H9 (cell line): ENCODE results near the gene RPP40. TPM values are rescaled to one million over a fixed set of nuclear protein-coding genes. Genes with fewer than 3 reads are reported as not detected.

ENCODE experiments used
- DNase-seq: peaks from one replicate; pipeline ENCODE4 v3.0.0-alpha.2; 2017
- H2AFZ ChIP-seq: one replicate; pipeline ENCODE4 v1.6.1; 2013; ENCODE audit warnings: mild to moderate bottlenecking, low read length, control low read depth, moderate library complexity
- H2AK5ac ChIP-seq: 2 replicates; pipeline ENCODE4 v1.6.1; 2013; ENCODE audit warnings: low read length, control low read depth, mixed read lengths; ENCODE audit not compliant: insufficient read length
- H2BK120ac ChIP-seq: one replicate; pipeline ENCODE4 v1.6.1; 2013; ENCODE audit warnings: low read depth, mild to moderate bottlenecking, low read length, control low read depth, inconsistent platforms; ENCODE audit not compliant: poor library complexity, severe bottlenecking
- H2BK12ac ChIP-seq: 2 replicates; pipeline ENCODE4 v1.6.1; 2013; ENCODE audit warnings: low read length, control low read depth, mixed read lengths, low read depth; ENCODE audit not compliant: insufficient read length
- H2BK15ac ChIP-seq: 2 replicates; pipeline ENCODE4 v1.6.1; 2013; ENCODE audit warnings: low read depth, low read length, control low read depth
- H2BK20ac ChIP-seq: one replicate; pipeline ENCODE4 v1.6.1; 2013; ENCODE audit warnings: low read depth, mild to moderate bottlenecking, low read length, control low read depth, inconsistent platforms; ENCODE audit not compliant: poor library complexity, severe bottlenecking
- H2BK5ac ChIP-seq: 2 replicates; pipeline ENCODE4 v1.6.1; 2013; ENCODE audit warnings: low read length, control low read depth, mixed read lengths; ENCODE audit not compliant: insufficient read length
- H3K14ac ChIP-seq: 2 replicates; pipeline ENCODE4 v1.6.1; 2013; ENCODE audit warnings: low read length, control low read depth; ENCODE audit not compliant: insufficient read depth
- H3K18ac ChIP-seq: 2 replicates; pipeline ENCODE4 v1.6.1; 2013; ENCODE audit warnings: low read depth, mild to moderate bottlenecking, mixed read lengths, low read length, control low read depth; ENCODE audit not compliant: insufficient read length
- H3K23ac ChIP-seq: 2 replicates; pipeline ENCODE4 v1.6.1; 2013; ENCODE audit warnings: low read length, control low read depth, mixed read lengths, low read depth; ENCODE audit not compliant: insufficient read length
- H3K23me2 ChIP-seq: 2 replicates; pipeline ENCODE4 v1.6.1; 2013; ENCODE audit warnings: low read depth, mild to moderate bottlenecking, mixed read lengths, low read length, control low read depth; ENCODE audit not compliant: insufficient read length, poor library complexity, severe bottlenecking
- H3K27ac ChIP-seq: 2 replicates; pipeline ENCODE4 v1.5.1; 2013; ENCODE audit warnings: low read length, control low read depth, mixed read lengths, low read depth; ENCODE audit not compliant: insufficient read length
- H3K27me3 ChIP-seq: 2 replicates; pipeline ENCODE4 v1.6.1; 2013; ENCODE audit warnings: low read length, control low read depth, inconsistent platforms; ENCODE audit not compliant: insufficient read depth
- H3K4ac ChIP-seq: 2 replicates; pipeline ENCODE4 v1.6.1; 2013; ENCODE audit warnings: low read depth, mild to moderate bottlenecking, control low read depth, inconsistent platforms, low read length, moderate library complexity
- H3K4me1 ChIP-seq: 2 replicates; pipeline ENCODE4 v1.6.1; 2013; ENCODE audit warnings: low read length, control low read depth, inconsistent platforms; ENCODE audit not compliant: insufficient read depth
- H3K4me2 ChIP-seq: 2 replicates; pipeline ENCODE4 v1.6.1; 2013; ENCODE audit warnings: low read length, control low read depth, mixed read lengths; ENCODE audit not compliant: insufficient read length, insufficient read depth
- H3K56ac ChIP-seq: 2 replicates; pipeline ENCODE4 v1.6.1; 2013; ENCODE audit warnings: low read depth, mild to moderate bottlenecking, mixed read lengths, low read length, control low read depth; ENCODE audit not compliant: insufficient read length
- H3K79me1 ChIP-seq: 2 replicates; pipeline ENCODE4 v1.6.1; 2013; ENCODE audit warnings: low read depth, mild to moderate bottlenecking, moderate library complexity, low read length, control low read depth, inconsistent platforms; ENCODE audit not compliant: insufficient read depth, poor library complexity, severe bottlenecking
- H3K79me2 ChIP-seq: 2 replicates; pipeline ENCODE4 v1.6.1; 2013; ENCODE audit warnings: low read length, control low read depth, inconsistent platforms; ENCODE audit not compliant: insufficient read depth
- H3K9ac ChIP-seq: 2 replicates; pipeline ENCODE4 v1.6.1; 2013; ENCODE audit warnings: low read length, control low read depth, mixed read lengths; ENCODE audit not compliant: insufficient read length; ENCODE audit errors: extremely low read depth
- H3K9me3 ChIP-seq: one replicate; pipeline ENCODE4 v1.6.1; 2013; ENCODE audit warnings: low read depth, low read length, inconsistent platforms; ENCODE audit not compliant: control insufficient read depth
- H3T11ph ChIP-seq: one replicate; pipeline ENCODE4 v1.6.1; 2013; ENCODE audit warnings: mild to moderate bottlenecking, low read length, control low read depth, inconsistent platforms
- H4K20me1 ChIP-seq: one replicate; pipeline ENCODE4 v1.6.1; 2013; ENCODE audit not compliant: control insufficient read depth, insufficient read length, insufficient read depth
- H4K5ac ChIP-seq: 2 replicates; pipeline ENCODE4 v1.6.1; 2013; ENCODE audit warnings: low read depth, mild to moderate bottlenecking, mixed read lengths, low read length, control low read depth; ENCODE audit not compliant: insufficient read length
- H4K8ac ChIP-seq: replicated peaks from 2 replicates; pipeline ENCODE4 v1.6.1; 2013; ENCODE audit warnings: low read length, control low read depth, mixed read lengths, low read depth; ENCODE audit not compliant: insufficient read length
- H4K91ac ChIP-seq: 2 replicates; pipeline ENCODE4 v1.6.1; 2013; ENCODE audit warnings: low read depth, mild to moderate bottlenecking, moderate library complexity, mixed read lengths, low read length, control low read depth; ENCODE audit not compliant: insufficient read length
- H3K27ac Mint-ChIP-seq, 3 experiments: 2 replicates in 2 of 3; 3 replicates in 1 of 3; pipeline ENCODE4 v1.8.0; 2020 to 2021; ENCODE audit warnings: mixed read lengths in 3 of 3, mild to moderate bottlenecking in 1 of 3, moderate library complexity in 1 of 3
- H3K27me3 Mint-ChIP-seq: 2 replicates; pipeline ENCODE4 v1.8.0; 2021; ENCODE audit warnings: low read depth, mild to moderate bottlenecking, moderate library complexity, mixed read lengths
- H3K36me3 Mint-ChIP-seq, 3 experiments: 2 replicates in 2 of 3; 3 replicates in 1 of 3; pipeline ENCODE4 v1.8.0; 2020 to 2021; ENCODE audit warnings: low read depth in 3 of 3, mixed read lengths in 3 of 3; ENCODE audit not compliant: insufficient read depth in 1 of 3
- H3K4me1 Mint-ChIP-seq, 2 experiments: 2 replicates each; pipeline ENCODE4 v1.8.0; 2020; ENCODE audit warnings: mixed read lengths in 2 of 2
- H3K4me3 Mint-ChIP-seq, 2 experiments: 2 replicates in 1 of 2; 3 replicates in 1 of 2; pipeline ENCODE4 v1.8.0; 2020 to 2021; ENCODE audit warnings: mild to moderate bottlenecking in 2 of 2, mixed read lengths in 2 of 2, moderate library complexity in 1 of 2
- H3K9me3 Mint-ChIP-seq, 2 experiments: 2 replicates in 1 of 2; 3 replicates in 1 of 2; pipeline ENCODE4 v1.8.0; 2020; ENCODE audit warnings: mild to moderate bottlenecking in 2 of 2, mixed read lengths in 2 of 2, moderate library complexity in 1 of 2
- WGBS: extraction: QIAGEN DNeasy Blood & Tissue Kit; methylation state at CpG from one replicate; pipeline ENCODE4 v1.1.7; 2013; ENCODE audit warnings: missing lambda C conversion rate, low lambda C conversion rate, mixed read lengths; ENCODE audit not compliant: insufficient read length; ENCODE audit errors: extremely low coverage; 5-methylcytosine and 5-hydroxymethylcytosine counted together
- total RNA-seq: library from RNA; stranded (reverse); gene quantifications from 2 replicates; pipeline ENCODE4 v1.2.1, GENCODE V29; 2021
- TF ChIP-seq, protein P1 (sequence below): fragments of 200-600 bp; sonication (generic); conservative IDR thresholded peaks from 3 replicates; pipeline ENCODE4 v1.8.0; 2021; ENCODE audit warnings: antibody characterized with exemption, mild to moderate bottlenecking

Gene RPP40
- total RNA-seq, 1 experiment from 2014 or later = 17.8 TPM

GRCh38 chr6:4957521-4958231 is 46.2 kb downstream of the RPP40 start:
- Mint-ChIP-seq H3K27ac (peak overlapping the region in 2 of 3 experiments; percentile 36 to 88; a peak in 3 of 7 replicates), H3K9me3 (no peaks in the 10 kb centered on the region)

More at GRCh38 chr6:4957521-4958231, 46.2 kb downstream of the RPP40 start:
- H2BK12ac ChIP-seq = no peak overlapping the region
- no peaks in the 10 kb centered on the region for H3K27me3 Mint-ChIP-seq
- H3K27ac ChIP-seq = no peak overlapping the region
- no peak overlapping the region for H2AFZ ChIP-seq
- peaks cover 12 to 19% of the 10 kb centered on the region in 2 experiments for H3K4me1 Mint-ChIP-seq
- H2AK5ac ChIP-seq = no peak overlapping the region
- H3K56ac ChIP-seq = no peak overlapping the region
- H3K4me1 ChIP-seq = no peaks in the 10 kb centered on the region; the same call in 1 of the 2 replicates
- no peak overlapping the region for H3K23ac ChIP-seq
- no peak overlapping the region for H2BK20ac ChIP-seq
- H3K4ac ChIP-seq = no peak overlapping the region
- WGBS = no CpG with 5 or more reads among the region's 9 CpGs
- no peaks in the 10 kb centered on the region for H3K27me3 ChIP-seq
- H3K9ac ChIP-seq = no peak overlapping the region
- H3K79me1 ChIP-seq = no peaks in the 10 kb centered on the region
- H3K14ac ChIP-seq = no peak overlapping the region
- no peak overlapping the region for H4K8ac ChIP-seq
- H3T11ph ChIP-seq = no peak overlapping the region
- no peak overlapping the region for H4K5ac ChIP-seq
- H4K91ac ChIP-seq = no peak overlapping the region
- H2BK15ac ChIP-seq = no peak overlapping the region
- TF ChIP-seq, protein P1, sequence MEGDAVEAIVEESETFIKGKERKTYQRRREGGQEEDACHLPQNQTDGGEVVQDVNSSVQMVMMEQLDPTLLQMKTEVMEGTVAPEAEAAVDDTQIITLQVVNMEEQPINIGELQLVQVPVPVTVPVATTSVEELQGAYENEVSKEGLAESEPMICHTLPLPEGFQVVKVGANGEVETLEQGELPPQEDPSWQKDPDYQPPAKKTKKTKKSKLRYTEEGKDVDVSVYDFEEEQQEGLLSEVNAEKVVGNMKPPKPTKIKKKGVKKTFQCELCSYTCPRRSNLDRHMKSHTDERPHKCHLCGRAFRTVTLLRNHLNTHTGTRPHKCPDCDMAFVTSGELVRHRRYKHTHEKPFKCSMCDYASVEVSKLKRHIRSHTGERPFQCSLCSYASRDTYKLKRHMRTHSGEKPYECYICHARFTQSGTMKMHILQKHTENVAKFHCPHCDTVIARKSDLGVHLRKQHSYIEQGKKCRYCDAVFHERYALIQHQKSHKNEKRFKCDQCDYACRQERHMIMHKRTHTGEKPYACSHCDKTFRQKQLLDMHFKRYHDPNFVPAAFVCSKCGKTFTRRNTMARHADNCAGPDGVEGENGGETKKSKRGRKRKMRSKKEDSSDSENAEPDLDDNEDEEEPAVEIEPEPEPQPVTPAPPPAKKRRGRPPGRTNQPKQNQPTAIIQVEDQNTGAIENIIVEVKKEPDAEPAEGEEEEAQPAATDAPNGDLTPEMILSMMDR = peak; percentile 68
- no peak overlapping the region for H2BK120ac ChIP-seq
- peak; percentile 76 for DNase-seq
- no peak overlapping the region for H3K4me2 ChIP-seq
- no peak overlapping the region for H3K18ac ChIP-seq
- H3K79me2 ChIP-seq = no peaks in the 10 kb centered on the region
- no peaks in the 10 kb centered on the region for H3K23me2 ChIP-seq
- H2BK5ac ChIP-seq = no peak overlapping the region
- no peaks in the 10 kb centered on the region for H4K20me1 ChIP-seq
- H3K36me3 Mint-ChIP-seq = peaks cover 11 to 32% (median 31%) of the 10 kb centered on the region in 3 experiments; a peak in 6 of 7 replicates
- no peak overlapping the region for H3K4me3 Mint-ChIP-seq
- no peaks in the 10 kb centered on the region for H3K9me3 ChIP-seq
